ENCODE measurements around the gene GPR68.

GRCh38 chr14:91197631-91198030, 46.9 kb downstream of the GPR68 start:
- TF ChIP-seq EP300 (IDR thresholded peaks at IDR 0.05) (no peak), CTCF (IDR thresholded peaks at IDR 0.05) (no peak), POLR2A (IDR thresholded peaks at IDR 0.05; ENCODE audit: low read length) (no peak), JUN (IDR thresholded peaks at IDR 0.05) (no peak), HDAC2 (IDR thresholded peaks at IDR 0.05) (no peak), GATA3 (IDR thresholded peaks at IDR 0.05; ENCODE audit: borderline replicate concordance) (no peak), ZSCAN20 (CRISPR knock-in tag; IDR thresholded peaks at IDR 0.05) (no peak), CEBPB (IDR thresholded peaks at IDR 0.05) (no peak), ZC3H11A (IDR thresholded peaks at IDR 0.05) (no peak)
- TF ChIP-seq, protein P1, sequence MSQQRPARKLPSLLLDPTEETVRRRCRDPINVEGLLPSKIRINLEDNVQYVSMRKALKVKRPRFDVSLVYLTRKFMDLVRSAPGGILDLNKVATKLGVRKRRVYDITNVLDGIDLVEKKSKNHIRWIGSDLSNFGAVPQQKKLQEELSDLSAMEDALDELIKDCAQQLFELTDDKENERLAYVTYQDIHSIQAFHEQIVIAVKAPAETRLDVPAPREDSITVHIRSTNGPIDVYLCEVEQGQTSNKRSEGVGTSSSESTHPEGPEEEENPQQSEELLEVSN (IDR thresholded peaks at IDR 0.05; ENCODE audit: borderline replicate concordance, low read depth) = no peak
- TF ChIP-seq, protein P2, sequence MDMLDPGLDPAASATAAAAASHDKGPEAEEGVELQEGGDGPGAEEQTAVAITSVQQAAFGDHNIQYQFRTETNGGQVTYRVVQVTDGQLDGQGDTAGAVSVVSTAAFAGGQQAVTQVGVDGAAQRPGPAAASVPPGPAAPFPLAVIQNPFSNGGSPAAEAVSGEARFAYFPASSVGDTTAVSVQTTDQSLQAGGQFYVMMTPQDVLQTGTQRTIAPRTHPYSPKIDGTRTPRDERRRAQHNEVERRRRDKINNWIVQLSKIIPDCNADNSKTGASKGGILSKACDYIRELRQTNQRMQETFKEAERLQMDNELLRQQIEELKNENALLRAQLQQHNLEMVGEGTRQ (IDR thresholded peaks at IDR 0.05) = no peak
